ENCODE measurements around the gene TMEFF2. TPM values are rescaled to one million over a fixed set of nuclear protein-coding genes. Genes with fewer than 3 reads are reported as not detected.

The TMEFF2 gene
- total RNA-seq, 3 donors from 2014 or later (not counting 1 experiment from before 2014, with no cell fraction given) = not detected

- ATAC-seq (no peak), DNase-seq (no peak)
- Histone ChIP-seq H3K4me1 (ENCODE audit: control insufficient read depth, insufficient read depth, low read length) (no peaks in the 10 kb centered on the region), H3K9me3 (ENCODE audit: control insufficient read depth, insufficient read depth, low read length) (no peaks in the 10 kb centered on the region), H3K36me3 (ENCODE audit: control insufficient read depth, insufficient read depth, low read length) (no peaks in the 10 kb centered on the region), H3K27ac (ENCODE audit: low read length) (no peak overlapping the region), H3K4me3 (ENCODE audit: low read length) (no peak overlapping the region), H3K27me3 (ENCODE audit: control insufficient read depth, insufficient read depth, low read length) (no peaks in the 10 kb centered on the region)
- intact Hi-C loops (cut with micrococcal nuclease) = no loop called here
- H3K36me3 Mint-ChIP-seq = no peaks in the 10 kb centered on the region
- no peak for TF ChIP-seq CTCF (IDR thresholded peaks at IDR 0.05)
- H3K9me3 Mint-ChIP-seq = no peaks in the 10 kb centered on the region
- no peak overlapping the region for H3K4me3 Mint-ChIP-seq
- no peaks in the 10 kb centered on the region for H3K4me1 Mint-ChIP-seq
- WGBS (ENCODE audit: insufficient coverage) = 95% methylated on average over 3 of the region's 4 CpGs
- H3K27ac Mint-ChIP-seq = no peak overlapping the region
- no peaks in the 10 kb centered on the region for H3K27me3 Mint-ChIP-seq (ENCODE audit: low read depth in 2 of 2)
Observed at GRCh38 chr2:192025637-192026036, 169.1 kb downstream of the TMEFF2 start.

GRCh38 chr2:192023006-192023405 lies 171.7 kb downstream of the TMEFF2 start:
- no peak overlapping the region for H3K4me3 ChIP-seq (ENCODE audit: low read length)
- Mint-ChIP-seq H3K4me1 (no peaks in the 10 kb centered on the region), H3K9me3 (no peaks in the 10 kb centered on the region), H3K36me3 (no peaks in the 10 kb centered on the region), H3K4me3 (no peak overlapping the region), H3K27ac (no peak overlapping the region), H3K27me3 (ENCODE audit: low read depth in 2 of 2) (no peaks in the 10 kb centered on the region)
- WGBS (ENCODE audit: insufficient coverage) = 95% methylated on average over 2 of the region's 3 CpGs
- H3K9me3 ChIP-seq (ENCODE audit: control insufficient read depth, insufficient read depth, low read length) = no peaks in the 10 kb centered on the region
- no peaks in the 10 kb centered on the region for H3K4me1 ChIP-seq (ENCODE audit: control insufficient read depth, insufficient read depth, low read length)
- ATAC-seq = no peak
- intact Hi-C loops (cut with micrococcal nuclease) = no loop called here
- H3K27me3 ChIP-seq (ENCODE audit: control insufficient read depth, insufficient read depth, low read length) = no peaks in the 10 kb centered on the region
- H3K36me3 ChIP-seq (ENCODE audit: control insufficient read depth, insufficient read depth, low read length) = no peaks in the 10 kb centered on the region
- no peak for TF ChIP-seq CTCF (IDR thresholded peaks at IDR 0.05)
- H3K27ac ChIP-seq (ENCODE audit: low read length) = no peak overlapping the region
- DNase-seq = no peak

- no peak overlapping the region for H3K4me3 Mint-ChIP-seq
- Histone ChIP-seq H3K36me3 (ENCODE audit: control insufficient read depth, insufficient read depth, low read length) (no peaks in the 10 kb centered on the region), H3K9me3 (ENCODE audit: control insufficient read depth, insufficient read depth, low read length) (no peaks in the 10 kb centered on the region), H3K27ac (ENCODE audit: low read length) (no peak overlapping the region), H3K4me3 (ENCODE audit: low read length) (no peak overlapping the region), H3K27me3 (ENCODE audit: control insufficient read depth, insufficient read depth, low read length) (no peaks in the 10 kb centered on the region), H3K4me1 (ENCODE audit: control insufficient read depth, insufficient read depth, low read length) (no peaks in the 10 kb centered on the region)
- H3K9me3 Mint-ChIP-seq = no peaks in the 10 kb centered on the region
- no peak overlapping the region for H3K27ac Mint-ChIP-seq
- no peak for TF ChIP-seq CTCF (IDR thresholded peaks at IDR 0.05)
- H3K4me1 Mint-ChIP-seq = no peaks in the 10 kb centered on the region
- H3K27me3 Mint-ChIP-seq (ENCODE audit: low read depth in 2 of 2) = no peaks in the 10 kb centered on the region
- ATAC-seq (no peak), DNase-seq (no peak)
- intact Hi-C loops (cut with micrococcal nuclease) = no loop called here
- no peaks in the 10 kb centered on the region for H3K36me3 Mint-ChIP-seq
Observed at GRCh38 chr2:192017844-192018243, 176.9 kb downstream of the TMEFF2 start.

GRCh38 chr2:192016265-192016664 lies 178.5 kb downstream of the TMEFF2 start:
- H3K27ac ChIP-seq (ENCODE audit: low read length) = no peak overlapping the region
- Mint-ChIP-seq H3K4me3 (no peak overlapping the region), H3K9me3 (no peaks in the 10 kb centered on the region), H3K4me1 (no peaks in the 10 kb centered on the region), H3K27me3 (ENCODE audit: low read depth in 2 of 2) (peaks cover 0 to under 1% of the 10 kb centered on the region in 2 donors), H3K27ac (no peak overlapping the region), H3K36me3 (no peaks in the 10 kb centered on the region)
- intact Hi-C loops (cut with micrococcal nuclease) = no loop called here
- H3K9me3 ChIP-seq (ENCODE audit: control insufficient read depth, insufficient read depth, low read length) = no peaks in the 10 kb centered on the region
- no peaks in the 10 kb centered on the region for H3K36me3 ChIP-seq (ENCODE audit: control insufficient read depth, insufficient read depth, low read length)
- WGBS (ENCODE audit: insufficient coverage) = 88% methylated on average over 1 of the region's 1 CpG
- no peak for TF ChIP-seq CTCF (IDR thresholded peaks at IDR 0.05)
- ATAC-seq = no peak
- no peak for DNase-seq
- no peaks in the 10 kb centered on the region for H3K4me1 ChIP-seq (ENCODE audit: control insufficient read depth, insufficient read depth, low read length)
- no peaks in the 10 kb centered on the region for H3K27me3 ChIP-seq (ENCODE audit: control insufficient read depth, insufficient read depth, low read length)
- no peak overlapping the region for H3K4me3 ChIP-seq (ENCODE audit: low read length)

Measured in natural killer cell (primary cell).